A549 treated with RU486 at 1 μM for 4 hours (cell line): ENCODE data around the gene ZMAT3. TPM values are rescaled to one million over a fixed set of nuclear protein-coding genes. Genes with fewer than 3 reads are reported as not detected.

Experiments used
- total RNA-seq: library from RNA; stranded (reverse); fragments of 200-300 nt; extraction: Qiagen RNA extraction; gene quantifications from 5 replicates; pipeline ENCODE4 v1.2.3, GENCODE V29; 2022; ENCODE audit warnings: low read depth

The ZMAT3 gene
- total RNA-seq, result 2.7 to 6.7 TPM (median 6.3 TPM) in 5 replicates

DNA sequence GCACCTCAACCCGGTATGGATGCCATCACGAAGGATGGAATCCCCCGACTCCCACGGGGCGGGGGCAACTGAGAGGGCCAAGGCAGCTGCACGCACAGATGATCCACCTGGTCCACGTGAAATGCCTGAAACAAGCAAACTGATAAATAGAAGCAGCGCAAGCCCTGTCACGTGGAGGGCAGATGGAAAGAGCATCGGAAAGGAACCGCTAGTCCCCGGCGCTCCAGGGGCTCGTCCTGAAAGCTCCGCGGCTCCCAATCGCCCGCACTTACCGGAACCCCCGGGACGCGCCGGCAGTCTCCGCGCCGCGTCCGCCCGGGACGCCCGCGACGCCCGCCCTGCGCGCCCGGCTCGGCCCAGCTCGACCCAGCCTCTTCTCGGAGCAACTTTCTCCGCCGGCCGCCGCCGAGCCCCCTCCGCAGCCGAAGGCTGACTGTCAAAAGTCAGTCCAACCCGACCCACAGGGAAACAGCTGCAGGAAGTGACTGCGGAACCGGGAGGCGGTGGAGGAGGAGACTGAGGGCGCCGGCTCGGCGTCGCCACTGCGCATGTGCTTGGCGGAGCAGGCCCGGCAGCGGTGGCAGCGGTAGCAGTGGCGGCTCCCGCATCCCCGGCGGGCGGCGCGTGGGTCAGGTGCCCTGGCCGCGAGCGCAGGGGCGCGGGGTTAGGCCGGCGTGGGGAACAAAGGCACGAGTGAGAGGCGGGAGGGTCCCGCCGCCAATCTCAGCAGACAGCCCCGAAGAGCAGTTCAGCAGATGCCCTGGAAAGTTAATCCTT, at the start of gene ZMAT3:
ZMAT3 (minus strand) TSS at position 487 of the 777 bp plus-strand sequence. CDS start 4,057 bp downstream, outside the sequence.

Other genes starting within 250 kb of the ZMAT3 start
- 3.3 to 7.7 TPM (median 6.2 TPM) in 5 replicates for gene PIK3CA, start 76.5 kb upstream of the ZMAT3 start, total RNA-seq
- 1.1 to 1.5 TPM (median 1.3 TPM) in 5 replicates for gene KCNMB3, start 179.3 kb upstream of the ZMAT3 start, total RNA-seq